ENCODE results near the gene NME9. TPM values are rescaled to one million over a fixed set of nuclear protein-coding genes. Genes with fewer than 3 reads are reported as not detected.

Gene NME9
- total RNA-seq, 1 experiment from 2014 or later, result not detected

DNA sequence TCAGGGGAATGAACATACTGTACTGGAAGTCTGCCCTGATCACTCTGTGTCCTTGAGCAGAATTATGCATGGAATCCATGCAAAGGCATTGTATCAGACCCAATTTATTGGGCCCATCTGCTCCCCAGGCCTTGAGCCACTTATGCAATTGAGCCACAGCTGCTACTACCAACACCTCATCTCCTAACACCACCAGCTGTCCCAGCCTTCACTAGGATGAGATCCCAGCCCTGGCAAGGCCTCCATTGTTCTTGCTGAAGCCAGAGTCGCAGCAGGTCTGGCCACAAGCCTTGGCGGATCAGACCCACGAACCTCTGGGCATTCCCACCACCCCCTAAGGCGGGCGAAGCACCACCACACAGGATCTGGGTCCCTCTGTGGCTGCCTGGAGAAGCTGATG is 9.2 kb upstream of the NME9 start:
- no peaks in the 10 kb centered on the region for H4K20me1 ChIP-seq (ENCODE audit: control insufficient read depth, insufficient read depth, insufficient read length)
- H3K18ac ChIP-seq (ENCODE audit: insufficient read length, low read depth, low read length), result no peak overlapping the region
- H2BK15ac ChIP-seq (ENCODE audit: low read depth, low read length), result no peak overlapping the region
- no peak overlapping the region for H4K5ac ChIP-seq (ENCODE audit: insufficient read length, low read depth, low read length)
- H3K56ac ChIP-seq (ENCODE audit: insufficient read length, low read depth, low read length), result no peak overlapping the region
- no peak overlapping the region for H4K91ac ChIP-seq (ENCODE audit: insufficient read length, low read depth, low read length)
- H3K36me3 Mint-ChIP-seq (ENCODE audit: insufficient read depth in 1 of 3, low read depth in 3 of 3), result no peaks in the 10 kb centered on the region
- no peak overlapping the region for H3K27ac ChIP-seq (ENCODE audit: insufficient read length, low read depth, low read length)
- H3K79me1 ChIP-seq (ENCODE audit: insufficient read depth, low read depth, low read length, poor library complexity, severe bottlenecking), result no peaks in the 10 kb centered on the region
- H4K8ac ChIP-seq (replicated peaks; ENCODE audit: insufficient read length, low read depth, low read length), result no peak overlapping the region
- H3K9me3 ChIP-seq (ENCODE audit: control insufficient read depth, low read depth, low read length), result no peaks in the 10 kb centered on the region
- no peak overlapping the region for H2BK12ac ChIP-seq (ENCODE audit: insufficient read length, low read depth, low read length)
- no peak overlapping the region for H3K4ac ChIP-seq (ENCODE audit: low read depth, low read length)
- peak overlapping the region; percentile 28; the same call in 1 of the 2 replicates for H3K14ac ChIP-seq (ENCODE audit: insufficient read depth, low read length)
- no peak overlapping the region for H3K23ac ChIP-seq (ENCODE audit: insufficient read length, low read depth, low read length)
- H3T11ph ChIP-seq (ENCODE audit: low read length), result no peak overlapping the region
- H2BK5ac ChIP-seq (ENCODE audit: insufficient read length, low read length), result no peak overlapping the region
- no peak overlapping the region; a peak in 1 of 7 replicates for H3K27ac Mint-ChIP-seq
- no peak overlapping the region for H2AK5ac ChIP-seq (ENCODE audit: insufficient read length, low read length)
- no CpG with 5 or more reads among the region's 5 CpGs for WGBS (ENCODE audit: extremely low coverage, insufficient read length, low lambda C conversion rate)
- no peaks in the 10 kb centered on the region for H3K9me3 Mint-ChIP-seq
- no peak overlapping the region for H3K4me2 ChIP-seq (ENCODE audit: insufficient read depth, insufficient read length, low read length)
- TF ChIP-seq, protein P1, sequence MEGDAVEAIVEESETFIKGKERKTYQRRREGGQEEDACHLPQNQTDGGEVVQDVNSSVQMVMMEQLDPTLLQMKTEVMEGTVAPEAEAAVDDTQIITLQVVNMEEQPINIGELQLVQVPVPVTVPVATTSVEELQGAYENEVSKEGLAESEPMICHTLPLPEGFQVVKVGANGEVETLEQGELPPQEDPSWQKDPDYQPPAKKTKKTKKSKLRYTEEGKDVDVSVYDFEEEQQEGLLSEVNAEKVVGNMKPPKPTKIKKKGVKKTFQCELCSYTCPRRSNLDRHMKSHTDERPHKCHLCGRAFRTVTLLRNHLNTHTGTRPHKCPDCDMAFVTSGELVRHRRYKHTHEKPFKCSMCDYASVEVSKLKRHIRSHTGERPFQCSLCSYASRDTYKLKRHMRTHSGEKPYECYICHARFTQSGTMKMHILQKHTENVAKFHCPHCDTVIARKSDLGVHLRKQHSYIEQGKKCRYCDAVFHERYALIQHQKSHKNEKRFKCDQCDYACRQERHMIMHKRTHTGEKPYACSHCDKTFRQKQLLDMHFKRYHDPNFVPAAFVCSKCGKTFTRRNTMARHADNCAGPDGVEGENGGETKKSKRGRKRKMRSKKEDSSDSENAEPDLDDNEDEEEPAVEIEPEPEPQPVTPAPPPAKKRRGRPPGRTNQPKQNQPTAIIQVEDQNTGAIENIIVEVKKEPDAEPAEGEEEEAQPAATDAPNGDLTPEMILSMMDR (conservative IDR thresholded peaks at IDR 0.05), result no peak
- peaks cover 25 to 29% of the 10 kb centered on the region in 2 experiments for H3K4me1 Mint-ChIP-seq
- no peak overlapping the region for H2BK120ac ChIP-seq (ENCODE audit: low read depth, low read length, poor library complexity, severe bottlenecking)
- H2AFZ ChIP-seq (ENCODE audit: low read length), result no peak overlapping the region
- no peak overlapping the region for H3K4me3 Mint-ChIP-seq
- H2BK20ac ChIP-seq (ENCODE audit: low read depth, low read length, poor library complexity, severe bottlenecking), result no peak overlapping the region
- no peaks in the 10 kb centered on the region for H3K79me2 ChIP-seq (ENCODE audit: insufficient read depth, low read length)
- H3K4me1 ChIP-seq (ENCODE audit: insufficient read depth, low read length), result peaks cover 11% of the 10 kb centered on the region; the same call in 1 of the 2 replicates
- H3K27me3 ChIP-seq (ENCODE audit: insufficient read depth, low read length), result no peaks in the 10 kb centered on the region
- H3K9ac ChIP-seq (ENCODE audit: extremely low read depth, insufficient read length, low read length), result no peak overlapping the region
- H3K27me3 Mint-ChIP-seq (ENCODE audit: low read depth), result peaks cover 2% of the 10 kb centered on the region; the same call in 1 of the 2 replicates
- no peak for DNase-seq
- no peaks in the 10 kb centered on the region for H3K23me2 ChIP-seq (ENCODE audit: insufficient read length, low read depth, low read length, poor library complexity, severe bottlenecking)
